MCF 10A (cell line): Measurements from ENCODE around the gene NRP1. TPM values are rescaled to one million over a fixed set of nuclear protein-coding genes. Genes with fewer than 3 reads are reported as not detected.

Experiments used
- BruUV-seq: library from RNA; stranded (reverse); fragments of 400-500 nt; replicated peaks from 2 replicates; lab custom pipeline; 2021; lab: Mats Ljungman, UMichigan
- CTCF ChIA-PET: fragments of 300-600 bp; sonication (Branson Sonifier 250); formaldehyde crosslinking; extraction: SDS; loops from one replicate; lab custom pipeline; 2021; ENCODE audit warnings: antibody characterized with exemption, inconsistent platforms; lab: Yijun Ruan, JAX
- POLR2A ChIA-PET: fragments of 300-600, 350-650 bp; sonication (Branson Sonifier 250); formaldehyde crosslinking; extraction: SDS; loops from one replicate; lab custom pipeline; 2020; ENCODE audit warnings: antibody characterized with exemption, inconsistent platforms; lab: Yijun Ruan, JAX
- DNase-seq: peaks from one replicate; pipeline ENCODE4 v3.0.0-alpha.2; 2018; ENCODE audit not compliant: unreplicated experiment
- H3K27ac Mint-ChIP-seq: one replicate; pipeline ENCODE4 v1.8.0; 2022; ENCODE audit warnings: mild to moderate bottlenecking, low read depth, mixed read lengths; ENCODE audit not compliant: unreplicated experiment
- H3K27me3 Mint-ChIP-seq: one replicate; pipeline ENCODE4 v1.8.0; 2022; ENCODE audit warnings: mixed read lengths; ENCODE audit not compliant: insufficient read depth, unreplicated experiment
- H3K36me3 Mint-ChIP-seq: one replicate; pipeline ENCODE4 v1.8.0; 2022; ENCODE audit warnings: mild to moderate bottlenecking, moderate library complexity, mixed read lengths; ENCODE audit not compliant: insufficient read depth, unreplicated experiment
- H3K4me1 Mint-ChIP-seq: one replicate; pipeline ENCODE4 v1.8.0; 2022; ENCODE audit warnings: mixed read lengths; ENCODE audit not compliant: insufficient read depth, unreplicated experiment
- H3K4me3 Mint-ChIP-seq: one replicate; pipeline ENCODE4 v1.8.0; 2022; ENCODE audit warnings: mild to moderate bottlenecking, moderate library complexity, mixed read lengths; ENCODE audit not compliant: unreplicated experiment
- H3K9me3 Mint-ChIP-seq: one replicate; pipeline ENCODE4 v1.8.0; 2022; ENCODE audit warnings: mixed read lengths; ENCODE audit not compliant: unreplicated experiment
- CTCF ChIP-seq: fragments of 200-600 bp; IDR thresholded peaks from one replicate; pipeline ENCODE4 v1.8.0; 2022; ENCODE audit warnings: antibody characterized with exemption, mild to moderate bottlenecking; ENCODE audit not compliant: unreplicated experiment
- intact Hi-C: fragments of 100-400 bp; cut with micrococcal nuclease; formaldehyde crosslinking; loops from 2 replicates; pipeline ENCODE4 v1.14.1; 2022
- total RNA-seq: library from RNA; stranded (reverse); gene quantifications from 2 replicates; pipeline ENCODE4 v1.2.3, GENCODE V29; 2022

NRP1 gene
- total RNA-seq, 1 experiment from 2014 or later: 66.6 TPM

GRCh38 chr10:33298893-33299292, 35.6 kb downstream of the NRP1 start:
- no TSS peak for BruUV-seq
- intact Hi-C loops: no loop called here
- H3K9me3 Mint-ChIP-seq: no peaks in the 10 kb centered on the region
- ChIA-PET CTCF (no interaction called here), POLR2A (no interaction called here)
- H3K4me1 Mint-ChIP-seq: peaks cover 12% of the 10 kb centered on the region
- H3K27me3 Mint-ChIP-seq: no peaks in the 10 kb centered on the region
- H3K27ac Mint-ChIP-seq: no peak overlapping the region
- no peak overlapping the region for H3K4me3 Mint-ChIP-seq
- no peak for DNase-seq
- TF ChIP-seq CTCF: no peak
- H3K36me3 Mint-ChIP-seq: peaks cover 20% of the 10 kb centered on the region

GRCh38 chr10:33298110-33298509, 36.4 kb downstream of the NRP1 start:
- no peak for DNase-seq
- intact Hi-C loops: no loop called here
- no TSS peak for BruUV-seq
- no peak for TF ChIP-seq CTCF
- no peak overlapping the region for H3K27ac Mint-ChIP-seq
- H3K9me3 Mint-ChIP-seq: no peaks in the 10 kb centered on the region
- no peaks in the 10 kb centered on the region for H3K27me3 Mint-ChIP-seq
- peaks cover 12% of the 10 kb centered on the region for H3K4me1 Mint-ChIP-seq
- POLR2A ChIA-PET: no interaction called here
- CTCF ChIA-PET: no interaction called here
- H3K4me3 Mint-ChIP-seq: no peak overlapping the region
- peaks cover 15% of the 10 kb centered on the region for H3K36me3 Mint-ChIP-seq

GRCh38 chr10:33295851-33296250, 38.6 kb downstream of the NRP1 start:
- Mint-ChIP-seq H3K27ac (no peak overlapping the region), H3K4me3 (no peak overlapping the region), H3K27me3 (no peaks in the 10 kb centered on the region), H3K9me3 (no peaks in the 10 kb centered on the region), H3K36me3 (peaks cover 15% of the 10 kb centered on the region), H3K4me1 (peaks cover 21% of the 10 kb centered on the region)
- POLR2A ChIA-PET: interaction anchor here (1.4 kb wide), 1 partner anchor 10 kb away, joined by 3 read pairs; no protein-coding TSS in a partner anchor
- DNase-seq: no peak
- intact Hi-C loops: no loop called here
- CTCF ChIA-PET: no interaction called here
- BruUV-seq: no TSS peak
- TF ChIP-seq CTCF: no peak

- no peaks in the 10 kb centered on the region for H3K27me3 Mint-ChIP-seq
- ChIA-PET POLR2A (interaction anchor here (4.5 kb wide), 1 partner anchor 21 kb away, joined by 32 read pairs; no protein-coding TSS in a partner anchor), CTCF (interaction anchor here (0.9 kb wide), 1 partner anchor 1099 kb away, joined by 3 read pairs; no protein-coding TSS in a partner anchor)
- H3K36me3 Mint-ChIP-seq: peaks cover 10% of the 10 kb centered on the region
- peaks cover 18% of the 10 kb centered on the region for H3K4me1 Mint-ChIP-seq
- no TSS peak for BruUV-seq
- no peaks in the 10 kb centered on the region for H3K9me3 Mint-ChIP-seq
- peak overlapping the region; percentile 98 for H3K27ac Mint-ChIP-seq
- TF ChIP-seq CTCF: no peak
- no peak for DNase-seq
- intact Hi-C loops: no loop called here
- no peak overlapping the region for H3K4me3 Mint-ChIP-seq
Observed at GRCh38 chr10:33293531-33294170, 40.8 kb downstream of the NRP1 start.
